ENCODE measurements around the gene CCSER1.

CCSER1 gene

GRCh38 chr4:90171491-90171890 lies 44.3 kb downstream of the CCSER1 start:
- TF ChIP-seq CTCF (conservative IDR thresholded peaks at IDR 0.05) = no peak
- peak overlapping the region; percentile 8; the same call in 1 of the 2 replicates for H3K27ac ChIP-seq

GRCh38 chr4:90174621-90175023 lies 47.4 kb downstream of the CCSER1 start:
- TF ChIP-seq CTCF (conservative IDR thresholded peaks at IDR 0.05) = no peak
- H3K27ac ChIP-seq = no peak overlapping the region

GRCh38 chr4:90181644-90182043 lies 54.5 kb downstream of the CCSER1 start:
- TF ChIP-seq CTCF (conservative IDR thresholded peaks at IDR 0.05) = no peak
- no peak overlapping the region for H3K27ac ChIP-seq

GRCh38 chr4:90183254-90183653 lies 56.1 kb downstream of the CCSER1 start:
- no peak overlapping the region for H3K27ac ChIP-seq
- TF ChIP-seq CTCF (conservative IDR thresholded peaks at IDR 0.05) = peak; percentile 18; the same call in 1 of the 2 replicates

GRCh38 chr4:90184560-90184959 lies 57.4 kb downstream of the CCSER1 start:
- TF ChIP-seq CTCF (conservative IDR thresholded peaks at IDR 0.05) = no peak
- no peak overlapping the region for H3K27ac ChIP-seq

- no peak overlapping the region for H3K27ac ChIP-seq
- no peak for TF ChIP-seq CTCF (conservative IDR thresholded peaks at IDR 0.05)
These were observed 58.2 kb downstream of the CCSER1 start for GRCh38 chr4:90185416-90185815.

- no peak overlapping the region for H3K27ac ChIP-seq
- no peak for TF ChIP-seq CTCF (conservative IDR thresholded peaks at IDR 0.05)
These were observed 59.0 kb downstream of the CCSER1 start for GRCh38 chr4:90186229-90186628.
